HFF-Myc (cell line): ENCODE data around the gene ARHGAP42.

Experiments
- DNase-seq: peaks from one replicate; pipeline ENCODE4 v3.0.0-alpha.2; 2011; ENCODE audit warnings: low read depth; ENCODE audit errors: extremely low read depth
- H3K4me3 ChIP-seq: replicated peaks from 2 replicates; pipeline ENCODE4 v1.5.1; 2011; ENCODE audit warnings: low read depth, mild to moderate bottlenecking, control low read depth, low read length
- CTCF ChIP-seq: IDR thresholded peaks from 2 replicates; pipeline ENCODE4 v1.5.1; 2012; ENCODE audit warnings: mild to moderate bottlenecking, low read depth, low read length, control low read depth; ENCODE audit errors: missing control alignments

The ARHGAP42 gene

DNA sequence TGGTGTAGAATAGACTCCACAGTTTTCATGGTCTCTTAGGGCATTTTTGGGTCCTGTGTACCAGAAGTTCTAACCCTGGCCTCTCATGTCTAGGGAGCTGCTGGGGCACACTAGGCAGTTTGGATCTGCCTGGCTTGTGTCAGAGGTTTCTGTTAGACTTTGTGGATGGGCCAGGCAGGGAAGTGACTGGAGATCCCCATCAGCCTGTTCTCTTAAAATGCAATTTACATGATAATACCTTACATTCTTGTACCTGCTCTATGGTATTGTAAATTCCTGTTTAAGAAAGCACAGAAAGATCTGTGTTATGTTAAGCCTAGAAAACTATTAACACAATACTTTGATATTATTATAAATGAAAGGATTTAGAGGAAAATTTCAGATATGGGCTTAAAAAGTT is 104.0 kb downstream of the ARHGAP42 start:
- no peak overlapping the region for H3K4me3 ChIP-seq
- no peak for DNase-seq
- TF ChIP-seq CTCF, result no peak

- no peak for DNase-seq
- no peak overlapping the region for H3K4me3 ChIP-seq
- TF ChIP-seq CTCF, result no peak
Observed at GRCh38 chr11:100791860-100792259, 104.8 kb downstream of the ARHGAP42 start.

DNA sequence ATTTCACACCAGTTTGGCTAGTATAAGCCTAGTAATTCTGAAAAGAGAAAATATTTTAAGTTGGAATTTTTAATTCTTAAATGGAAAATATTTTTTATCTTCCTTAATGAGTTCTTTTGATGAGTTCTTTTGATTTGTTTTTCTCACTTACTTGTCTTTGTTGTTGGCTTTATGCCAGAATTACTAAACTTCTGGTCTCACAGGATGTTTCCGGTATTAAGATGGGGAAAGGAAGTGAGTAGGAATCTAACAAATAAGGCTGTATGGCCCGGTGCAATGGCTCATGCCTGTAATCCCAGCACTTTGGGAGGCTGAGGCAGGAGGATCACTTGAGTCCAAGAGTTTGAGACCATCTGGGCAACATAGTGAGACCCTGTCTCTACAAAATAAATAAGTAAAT is 106.4 kb downstream of the ARHGAP42 start:
- no peak for TF ChIP-seq CTCF
- DNase-seq, result no peak

GRCh38 chr11:100794446-100794845 is 107.4 kb downstream of the ARHGAP42 start:
- no peak for TF ChIP-seq CTCF
- no peak overlapping the region for H3K4me3 ChIP-seq
- no peak for DNase-seq

More for the DNA sequence above, 106.4 kb downstream of the ARHGAP42 start:
- H3K4me3 ChIP-seq, result no peak overlapping the region

GRCh38 chr11:100799445-100799844 is 112.4 kb downstream of the ARHGAP42 start:
- no peak for TF ChIP-seq CTCF
- no peak overlapping the region for H3K4me3 ChIP-seq
- DNase-seq, result no peak

DNA sequence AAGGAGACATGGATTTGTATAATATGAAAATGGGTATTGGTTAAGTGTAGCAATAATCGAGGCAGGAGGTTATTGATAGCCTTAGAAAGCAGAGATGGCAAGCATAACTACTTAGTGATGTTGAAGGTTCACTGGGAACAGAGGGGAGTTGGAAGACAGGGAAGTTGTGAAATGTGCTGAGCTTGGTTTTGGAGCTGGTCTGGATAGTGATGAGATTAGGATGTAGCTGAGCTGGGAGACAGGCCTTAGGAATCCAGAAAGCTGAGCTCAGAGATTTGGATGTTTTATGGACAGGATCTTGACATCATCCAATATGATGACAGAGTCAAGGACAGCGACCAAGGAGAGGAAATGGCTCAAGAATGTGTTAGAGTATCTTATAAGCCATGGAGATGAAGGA is 113.1 kb downstream of the ARHGAP42 start:
- no peak for TF ChIP-seq CTCF

DNA sequence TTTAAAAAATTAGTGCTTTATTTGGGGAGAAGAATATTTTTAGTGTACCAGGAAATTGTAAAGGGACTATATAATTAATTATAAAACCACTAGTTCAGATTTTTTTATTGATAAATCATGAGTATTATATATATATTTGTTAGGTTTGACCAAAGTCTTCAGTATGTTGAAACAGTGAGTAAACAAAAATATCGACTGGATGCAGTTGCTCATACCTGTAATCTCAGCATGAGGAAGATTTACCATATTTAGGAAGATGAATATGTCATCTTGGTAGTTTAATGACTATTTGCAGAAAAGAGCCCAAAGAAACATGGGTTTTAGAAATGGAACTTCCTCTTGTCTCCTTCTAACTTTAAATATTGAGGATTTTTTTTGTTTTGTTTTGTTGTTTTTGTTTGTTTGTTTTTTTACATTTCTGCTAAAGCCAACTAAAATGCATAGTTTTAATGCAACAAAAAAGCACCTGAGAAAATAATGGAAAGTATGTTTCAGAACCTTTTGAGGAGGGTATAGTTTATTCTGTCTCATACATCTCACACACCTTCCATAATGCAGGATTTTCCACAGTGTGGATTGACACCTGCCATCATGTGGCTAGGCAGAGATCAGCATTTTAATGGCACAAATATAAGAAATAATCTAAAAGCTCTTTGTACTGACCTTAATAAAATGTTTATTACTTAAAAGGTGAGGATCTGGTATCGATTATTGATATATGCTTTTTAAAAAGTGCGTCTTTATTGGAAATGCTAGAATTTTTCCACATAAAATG is 114.3 kb downstream of the ARHGAP42 start:
- no peak overlapping the region for H3K4me3 ChIP-seq
- TF ChIP-seq CTCF, result no peak
- no peak for DNase-seq

More for the DNA sequence above, 113.1 kb downstream of the ARHGAP42 start:
- DNase-seq, result no peak
- H3K4me3 ChIP-seq, result no peak overlapping the region
